Measurements from ENCODE around the gene IMP4.

The IMP4 gene

DNA sequence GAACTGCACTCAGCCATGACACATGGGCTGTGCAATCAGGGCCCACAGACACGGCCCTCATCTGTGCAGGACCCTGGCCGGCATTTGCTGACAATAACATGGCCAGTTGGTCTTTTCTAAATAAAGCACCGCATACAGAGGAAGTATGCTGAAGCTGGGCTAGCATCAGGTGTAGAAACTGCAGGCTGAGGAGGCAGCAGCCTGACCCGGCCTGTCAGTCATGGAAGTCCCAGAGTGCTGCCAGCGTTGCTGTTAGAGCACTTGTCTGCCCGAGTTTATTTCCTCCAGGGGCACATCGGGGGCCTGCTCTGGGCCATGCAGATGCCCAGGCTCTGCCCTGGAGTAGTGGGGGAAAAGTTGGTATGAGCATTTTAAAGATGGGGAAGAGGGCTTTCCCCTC, 9.0 kb downstream of the IMP4 start:
- Histone ChIP-seq H3K9ac (no peak overlapping the region), H3K4me2 (no peak overlapping the region), H3K27me3 (ENCODE audit: insufficient read depth, low read depth) (no peaks in the 10 kb centered on the region), H3K27ac (no peak overlapping the region), H4K20me1 (ENCODE audit: insufficient read depth) (no peaks in the 10 kb centered on the region), H2AFZ (ENCODE audit: low read depth) (no peak overlapping the region), H3K79me2 (ENCODE audit: insufficient read depth, low read depth) (no peaks in the 10 kb centered on the region), H3K36me3 (ENCODE audit: insufficient read depth) (no peaks in the 10 kb centered on the region), H3K4me3 (IDR thresholded peaks at IDR 0.05; ENCODE audit: insufficient read depth, low read depth, low read length) (no peak overlapping the region), H3K4me1 (ENCODE audit: low read depth, poor library complexity, severe bottlenecking) (no peaks in the 10 kb centered on the region)
- TF ChIP-seq, protein P1, sequence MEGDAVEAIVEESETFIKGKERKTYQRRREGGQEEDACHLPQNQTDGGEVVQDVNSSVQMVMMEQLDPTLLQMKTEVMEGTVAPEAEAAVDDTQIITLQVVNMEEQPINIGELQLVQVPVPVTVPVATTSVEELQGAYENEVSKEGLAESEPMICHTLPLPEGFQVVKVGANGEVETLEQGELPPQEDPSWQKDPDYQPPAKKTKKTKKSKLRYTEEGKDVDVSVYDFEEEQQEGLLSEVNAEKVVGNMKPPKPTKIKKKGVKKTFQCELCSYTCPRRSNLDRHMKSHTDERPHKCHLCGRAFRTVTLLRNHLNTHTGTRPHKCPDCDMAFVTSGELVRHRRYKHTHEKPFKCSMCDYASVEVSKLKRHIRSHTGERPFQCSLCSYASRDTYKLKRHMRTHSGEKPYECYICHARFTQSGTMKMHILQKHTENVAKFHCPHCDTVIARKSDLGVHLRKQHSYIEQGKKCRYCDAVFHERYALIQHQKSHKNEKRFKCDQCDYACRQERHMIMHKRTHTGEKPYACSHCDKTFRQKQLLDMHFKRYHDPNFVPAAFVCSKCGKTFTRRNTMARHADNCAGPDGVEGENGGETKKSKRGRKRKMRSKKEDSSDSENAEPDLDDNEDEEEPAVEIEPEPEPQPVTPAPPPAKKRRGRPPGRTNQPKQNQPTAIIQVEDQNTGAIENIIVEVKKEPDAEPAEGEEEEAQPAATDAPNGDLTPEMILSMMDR (conservative IDR thresholded peaks at IDR 0.05; ENCODE audit: low read depth, low read length): no peak

- no peaks in the 10 kb centered on the region for H3K36me3 ChIP-seq (ENCODE audit: insufficient read depth)
- no peak overlapping the region for H3K27ac ChIP-seq
- TF ChIP-seq, protein P1 (conservative IDR thresholded peaks at IDR 0.05; ENCODE audit: low read depth, low read length): no peak
- H3K4me3 ChIP-seq (IDR thresholded peaks at IDR 0.05; ENCODE audit: insufficient read depth, low read depth, low read length): no peak overlapping the region
- H3K4me2 ChIP-seq: no peak overlapping the region
- no peaks in the 10 kb centered on the region for H4K20me1 ChIP-seq (ENCODE audit: insufficient read depth)
- no peaks in the 10 kb centered on the region for H3K4me1 ChIP-seq (ENCODE audit: low read depth, poor library complexity, severe bottlenecking)
- no peaks in the 10 kb centered on the region for H3K79me2 ChIP-seq (ENCODE audit: insufficient read depth, low read depth)
- H3K9ac ChIP-seq: no peak overlapping the region
- H2AFZ ChIP-seq (ENCODE audit: low read depth): no peak overlapping the region
- no peaks in the 10 kb centered on the region for H3K27me3 ChIP-seq (ENCODE audit: insufficient read depth, low read depth)
Observed at GRCh38 chr2:130352237-130352636, 9.5 kb downstream of the IMP4 start.

- Histone ChIP-seq H3K79me2 (ENCODE audit: insufficient read depth, low read depth) (no peaks in the 10 kb centered on the region), H3K9ac (no peak overlapping the region), H2AFZ (ENCODE audit: low read depth) (no peak overlapping the region), H3K4me2 (no peak overlapping the region), H3K27me3 (ENCODE audit: insufficient read depth, low read depth) (no peaks in the 10 kb centered on the region), H3K4me1 (ENCODE audit: low read depth, poor library complexity, severe bottlenecking) (no peaks in the 10 kb centered on the region), H3K4me3 (IDR thresholded peaks at IDR 0.05; ENCODE audit: insufficient read depth, low read depth, low read length) (no peak overlapping the region), H3K27ac (no peak overlapping the region), H3K36me3 (ENCODE audit: insufficient read depth) (no peaks in the 10 kb centered on the region), H4K20me1 (ENCODE audit: insufficient read depth) (no peaks in the 10 kb centered on the region)
- TF ChIP-seq, protein P1 (conservative IDR thresholded peaks at IDR 0.05; ENCODE audit: low read depth, low read length): no peak
Observed at GRCh38 chr2:130353291-130354138, 10.8 kb downstream of the IMP4 start.

DNA sequence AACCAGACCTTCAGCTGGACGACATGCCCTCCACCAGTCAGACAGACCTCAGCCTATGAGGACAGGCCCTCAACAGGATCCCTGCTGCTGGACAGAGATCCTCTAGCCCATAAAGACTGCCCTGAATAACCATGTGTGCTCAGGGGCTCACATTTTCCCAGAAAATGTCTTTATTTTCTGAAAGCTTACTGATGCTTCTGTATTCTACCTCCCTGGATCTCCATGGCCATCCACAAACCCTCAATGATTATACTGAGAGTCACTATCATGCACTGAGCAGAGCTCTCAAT, 11.4 kb downstream of the IMP4 start:
- H2AFZ ChIP-seq (ENCODE audit: low read depth): no peak overlapping the region
- no peak overlapping the region for H3K9ac ChIP-seq
- H3K79me2 ChIP-seq (ENCODE audit: insufficient read depth, low read depth): no peaks in the 10 kb centered on the region
- H3K27me3 ChIP-seq (ENCODE audit: insufficient read depth, low read depth): no peaks in the 10 kb centered on the region
- no peak overlapping the region for H3K4me2 ChIP-seq
- H3K36me3 ChIP-seq (ENCODE audit: insufficient read depth): no peaks in the 10 kb centered on the region
- no peak overlapping the region for H3K27ac ChIP-seq
- H3K4me3 ChIP-seq (IDR thresholded peaks at IDR 0.05; ENCODE audit: insufficient read depth, low read depth, low read length): no peak overlapping the region
- no peaks in the 10 kb centered on the region for H3K4me1 ChIP-seq (ENCODE audit: low read depth, poor library complexity, severe bottlenecking)
- H4K20me1 ChIP-seq (ENCODE audit: insufficient read depth): no peaks in the 10 kb centered on the region
- TF ChIP-seq, protein P1 (conservative IDR thresholded peaks at IDR 0.05; ENCODE audit: low read depth, low read length): no peak
